ENCODE results near the gene KIAA0232.
"Not testable (repeated sequence)": the region's sequence is repeated elsewhere in the genome, so short reads cannot be mapped to it uniquely, and the experiment has no call there.

KIAA0232 gene

DNA sequence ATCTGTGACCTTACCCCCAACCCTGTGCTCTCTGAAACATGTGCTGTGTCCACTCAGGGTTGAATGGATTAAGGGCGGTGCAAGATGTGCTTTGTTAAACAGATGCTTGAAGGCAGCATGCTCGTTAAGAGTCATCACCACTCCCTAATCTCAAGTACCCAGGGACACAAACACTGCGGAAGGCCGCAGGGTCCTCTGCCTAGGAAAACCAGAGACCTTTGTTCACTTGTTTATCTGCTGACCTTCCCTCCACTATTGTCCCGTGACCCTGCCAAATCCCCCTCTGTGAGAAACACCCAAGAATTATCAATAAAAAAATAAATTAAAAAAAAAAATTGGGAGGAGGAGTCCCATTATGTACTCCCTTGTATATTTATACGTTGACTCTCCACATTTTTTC is 26.2 kb upstream of the KIAA0232 start:
- not testable (repeated sequence) for DNase-seq (ENCODE audit: low spot score)

DNA sequence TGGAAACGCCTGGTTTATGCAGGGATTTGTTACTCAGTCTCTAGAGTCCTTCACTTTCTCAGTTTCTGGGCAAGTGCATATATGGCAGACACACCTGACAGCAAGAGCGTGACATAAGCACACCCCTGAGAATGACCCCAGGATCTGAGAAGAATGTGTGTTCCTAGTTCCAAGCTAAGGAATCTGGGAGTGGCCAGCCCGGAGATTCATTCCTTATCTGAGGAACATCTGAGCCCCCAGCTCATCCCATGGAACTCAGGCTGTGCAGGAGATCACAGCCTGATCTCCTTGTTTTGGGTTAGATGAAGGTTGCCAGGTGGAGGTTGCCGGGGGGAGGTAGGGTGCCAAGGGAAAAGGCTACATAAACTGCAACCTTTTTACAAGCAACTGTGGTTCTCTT is 23.8 kb upstream of the KIAA0232 start:
- DNase-seq (ENCODE audit: low spot score), result no peak

DNA sequence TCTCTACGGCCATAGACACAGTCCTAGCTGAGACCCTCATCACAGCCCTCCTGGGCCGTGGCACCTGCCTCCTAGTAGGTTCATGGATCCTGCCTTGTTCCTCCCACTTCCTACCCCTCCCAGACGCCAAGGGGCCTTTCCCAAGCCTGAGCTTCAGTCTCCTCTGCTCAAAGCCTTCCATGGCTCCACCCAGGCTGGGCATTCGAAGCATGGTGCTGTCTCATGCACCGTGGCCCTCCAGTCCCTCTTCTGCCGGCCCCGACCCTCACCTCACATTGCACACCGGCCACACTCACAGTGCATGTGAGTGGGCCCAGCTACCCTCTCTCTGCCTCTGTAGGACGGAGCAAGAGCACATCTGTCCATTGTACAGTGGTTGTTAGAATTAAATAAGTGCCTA is 21.7 kb upstream of the KIAA0232 start:
- DNase-seq (ENCODE audit: low spot score), result no peak

DNA sequence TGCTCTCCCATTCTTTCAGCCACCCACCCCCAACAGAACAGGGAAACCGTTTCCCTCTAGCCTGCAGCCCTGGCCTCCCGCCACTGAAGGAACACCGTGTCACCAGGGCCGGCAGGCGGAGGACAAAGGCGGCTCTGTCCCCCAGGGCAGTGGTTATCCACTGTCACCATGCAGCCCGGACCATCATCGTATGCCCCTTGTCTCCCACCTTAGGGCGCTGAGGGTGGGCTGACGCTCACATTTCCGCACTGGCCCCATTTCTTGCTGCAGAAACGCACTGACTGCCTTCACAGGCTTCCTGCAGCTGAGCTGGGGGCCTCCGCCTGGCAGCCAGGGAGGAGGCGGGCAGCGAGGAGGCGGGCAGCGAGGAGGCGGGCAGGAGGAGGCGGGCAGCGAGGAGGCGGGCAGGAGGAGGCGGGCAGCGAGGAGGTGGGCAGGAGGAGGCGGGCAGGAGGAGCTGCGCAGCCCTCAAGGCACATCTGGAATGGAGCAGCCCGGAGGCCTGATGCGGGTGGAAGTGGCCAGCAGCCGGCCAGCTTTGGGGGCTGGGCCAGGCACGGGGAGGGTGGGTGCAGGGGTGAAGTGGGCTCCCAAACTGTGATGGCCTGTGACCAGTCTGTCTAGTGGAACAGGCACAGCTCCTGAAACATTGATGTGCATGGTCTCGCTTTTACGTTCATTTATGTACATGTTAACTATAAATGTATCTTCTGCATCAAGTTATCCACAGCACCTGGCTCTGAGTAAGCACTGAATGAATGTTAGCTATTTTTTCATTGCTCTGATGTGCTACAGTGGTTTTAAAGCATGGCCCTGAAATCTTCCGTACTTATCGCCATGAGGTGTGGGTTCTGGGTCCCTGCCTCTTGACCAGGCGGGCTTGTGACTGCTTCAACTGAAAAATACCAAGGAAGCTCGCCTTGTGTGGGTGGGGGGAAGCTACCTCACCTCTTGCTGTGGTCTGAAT is 20.6 kb upstream of the KIAA0232 start:
- no peak for DNase-seq (ENCODE audit: low spot score)

DNA sequence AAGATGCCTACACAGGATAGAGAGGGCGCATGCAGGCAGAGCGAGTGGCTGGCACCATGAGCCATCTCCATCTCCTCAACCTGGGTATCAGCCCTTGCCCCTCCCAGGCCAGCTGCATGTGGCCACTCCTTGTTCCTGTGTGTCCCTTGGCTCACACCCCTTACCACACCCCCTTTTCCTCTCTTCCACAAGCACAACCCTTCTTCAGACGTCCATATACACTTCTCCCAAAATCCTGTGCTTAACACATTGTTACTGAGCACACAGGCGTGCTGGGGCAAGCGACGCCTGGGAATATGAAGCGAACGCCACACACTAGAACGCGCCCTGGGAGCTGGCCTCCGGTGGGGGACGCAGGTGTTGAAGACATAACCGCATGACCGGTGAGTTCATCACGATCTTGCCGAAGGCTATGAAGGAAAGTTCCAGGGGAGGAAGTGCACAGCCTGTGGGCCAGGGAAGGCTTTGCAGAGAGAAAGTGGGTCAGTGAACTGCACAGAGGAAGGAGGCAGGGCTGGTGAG is 19.1 kb upstream of the KIAA0232 start:
- no peak for DNase-seq (ENCODE audit: low spot score)

DNA sequence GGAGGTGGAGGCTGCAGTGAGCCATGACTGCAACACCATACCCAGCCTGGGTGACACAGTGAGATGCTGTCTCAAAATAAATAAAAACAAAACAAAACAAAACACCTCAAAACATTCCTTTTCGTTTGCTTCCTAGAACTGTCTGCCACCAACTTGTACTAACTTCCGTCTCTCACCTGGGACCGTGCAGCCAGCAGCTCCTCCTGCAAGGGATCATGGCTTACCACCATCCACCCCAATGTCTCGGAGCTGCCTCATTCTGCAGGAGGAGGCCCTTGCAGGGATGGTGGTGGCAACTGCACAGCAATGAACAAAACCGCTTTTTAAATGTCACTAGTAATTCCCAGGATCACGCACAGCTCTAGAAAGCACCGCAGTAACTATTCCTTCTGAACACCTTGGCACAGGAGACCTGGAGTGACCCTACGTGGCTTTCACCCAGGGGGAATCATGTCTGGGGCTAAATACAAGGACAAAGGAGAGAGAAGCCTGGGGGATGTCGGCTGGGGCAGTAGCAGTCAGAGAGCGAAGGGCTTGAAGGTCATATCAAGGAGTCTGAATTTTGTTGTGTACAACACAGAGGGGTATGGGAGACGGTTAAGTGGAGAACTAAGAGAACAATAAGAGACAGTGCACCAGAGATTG is 17.4 kb upstream of the KIAA0232 start:
- DNase-seq (ENCODE audit: low spot score), result no peak

DNA sequence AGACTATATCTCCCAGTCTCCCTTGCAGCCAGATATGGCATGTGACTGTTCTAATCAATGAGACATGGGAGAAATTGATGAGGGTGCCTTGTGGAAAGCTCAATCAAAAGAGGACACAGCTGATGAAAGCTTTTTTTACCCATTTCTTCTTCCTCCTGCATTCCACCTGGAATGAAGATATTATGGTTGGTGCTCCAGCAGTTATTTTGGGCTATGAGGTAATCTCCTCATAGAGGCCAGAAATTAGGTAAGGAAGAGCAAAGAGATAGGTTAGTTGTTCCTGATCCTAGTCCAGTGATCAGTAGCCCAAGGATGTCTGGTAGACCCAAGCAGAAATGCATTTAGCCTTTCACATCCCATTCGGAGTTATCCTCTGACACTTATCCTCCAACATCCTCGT is 16.8 kb upstream of the KIAA0232 start:
- no peak for DNase-seq (ENCODE audit: low spot score)

DNA sequence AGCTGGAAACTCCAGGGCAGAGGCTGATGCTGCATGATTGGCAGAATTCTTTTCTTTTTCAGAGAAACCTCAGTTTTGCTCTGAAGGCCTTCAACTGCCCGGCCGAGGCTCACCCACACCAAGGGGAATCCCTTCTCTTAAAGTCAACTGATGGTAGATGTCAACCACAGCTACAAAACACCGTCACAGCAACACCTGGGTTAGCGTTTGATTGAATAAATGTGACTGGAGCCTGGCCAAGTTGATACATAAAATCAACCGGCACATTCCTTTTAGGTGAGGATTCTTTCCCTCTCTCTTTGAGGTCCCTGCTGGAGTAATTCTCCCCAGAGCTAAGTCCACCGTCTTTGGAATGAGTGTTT is 15.2 kb upstream of the KIAA0232 start:
- DNase-seq (ENCODE audit: low spot score), result no peak

DNA sequence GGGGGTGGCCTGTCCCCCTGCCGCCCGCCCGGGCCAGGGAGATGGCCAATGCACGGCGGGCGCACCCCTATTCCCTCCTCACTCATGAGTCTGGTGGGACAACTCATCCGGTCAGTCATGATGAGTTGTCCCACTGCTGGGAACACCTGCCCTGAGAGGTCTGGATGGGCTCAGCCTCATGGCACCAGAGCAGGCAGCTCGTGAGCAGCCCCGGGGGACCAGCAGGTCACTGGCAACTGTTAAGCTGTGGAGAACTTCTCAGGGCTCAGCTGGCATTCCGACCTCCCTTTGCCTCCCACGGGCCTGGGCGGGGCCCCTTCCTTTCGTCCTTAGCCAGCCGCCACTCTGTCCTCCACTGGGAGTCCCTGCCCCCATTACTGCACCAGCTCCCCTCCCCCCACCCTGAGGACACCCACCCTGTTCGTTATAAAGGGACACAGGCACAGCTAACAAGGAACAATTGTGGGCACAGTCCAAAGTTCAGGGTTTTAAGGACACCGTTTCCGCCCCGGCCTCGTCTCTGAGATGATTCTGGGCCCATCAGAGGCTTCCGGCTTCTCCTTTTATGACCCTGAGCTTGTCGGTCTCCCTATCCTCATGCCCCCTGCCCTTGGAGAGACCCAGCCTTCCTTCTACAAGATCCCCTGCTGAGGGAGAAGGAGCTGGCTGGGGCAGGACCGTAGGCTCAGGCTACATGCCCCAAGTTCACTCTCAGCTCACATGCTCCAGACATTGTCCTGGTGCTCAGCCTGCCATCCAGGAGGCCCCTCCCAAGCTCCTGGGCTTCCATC is 14.6 kb upstream of the KIAA0232 start:
- no peak for DNase-seq (ENCODE audit: low spot score)

DNA sequence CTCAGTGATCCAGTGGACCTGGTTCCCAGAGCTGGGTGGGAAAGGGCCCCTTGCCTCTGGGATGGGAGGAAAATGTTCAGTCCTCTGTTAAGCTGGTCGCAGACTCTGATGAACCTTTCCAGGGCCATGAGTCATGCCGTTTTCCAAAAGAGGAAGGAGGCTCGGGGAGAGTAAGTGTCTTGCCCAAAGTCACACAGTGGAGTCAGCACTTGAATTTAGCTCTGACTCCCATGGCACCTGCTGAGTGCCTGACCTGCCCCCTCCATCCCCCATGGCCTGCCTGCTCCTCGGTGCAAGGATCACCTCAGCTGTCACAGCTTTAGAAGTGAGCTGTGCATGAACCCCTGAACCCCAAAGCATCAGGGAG is 14.0 kb upstream of the KIAA0232 start:
- no peak for DNase-seq (ENCODE audit: low spot score)

DNA sequence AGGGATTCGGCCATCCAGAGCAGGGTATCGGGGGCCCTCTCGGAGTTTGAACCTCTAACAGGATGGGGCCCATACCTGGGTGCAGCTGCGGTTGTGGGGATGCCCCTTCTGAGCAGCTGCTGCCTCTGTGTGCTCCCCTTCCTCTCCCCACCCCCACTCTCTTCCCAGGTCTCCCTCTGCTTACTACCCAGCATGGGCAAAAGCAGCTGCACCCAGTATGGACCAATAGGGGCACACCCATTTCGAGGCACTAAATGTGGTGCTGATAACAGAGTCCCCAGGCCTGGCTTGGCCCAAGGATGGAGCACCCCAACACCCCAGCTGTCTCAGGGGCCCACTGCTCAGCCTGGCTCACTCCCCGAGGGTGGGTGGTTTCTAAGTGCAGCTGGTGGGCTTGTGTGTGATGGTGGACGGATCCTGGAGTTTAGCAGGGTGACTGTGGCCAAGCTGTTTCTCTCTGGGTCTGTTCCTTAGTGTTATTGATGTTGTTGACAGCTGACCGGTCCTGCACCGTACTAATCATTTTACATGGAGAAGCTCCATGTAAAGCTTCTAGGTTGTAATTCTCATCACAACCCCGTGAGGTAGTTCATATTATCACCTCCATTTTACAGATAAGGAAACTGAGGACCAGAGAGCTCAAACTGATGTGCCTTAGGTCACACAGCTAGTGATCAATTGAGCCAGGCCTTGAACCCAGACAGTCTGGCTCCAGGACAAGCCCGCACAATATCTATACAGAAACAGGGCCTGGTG is 13.1 kb upstream of the KIAA0232 start:
- DNase-seq (ENCODE audit: low spot score), result no peak

DNA sequence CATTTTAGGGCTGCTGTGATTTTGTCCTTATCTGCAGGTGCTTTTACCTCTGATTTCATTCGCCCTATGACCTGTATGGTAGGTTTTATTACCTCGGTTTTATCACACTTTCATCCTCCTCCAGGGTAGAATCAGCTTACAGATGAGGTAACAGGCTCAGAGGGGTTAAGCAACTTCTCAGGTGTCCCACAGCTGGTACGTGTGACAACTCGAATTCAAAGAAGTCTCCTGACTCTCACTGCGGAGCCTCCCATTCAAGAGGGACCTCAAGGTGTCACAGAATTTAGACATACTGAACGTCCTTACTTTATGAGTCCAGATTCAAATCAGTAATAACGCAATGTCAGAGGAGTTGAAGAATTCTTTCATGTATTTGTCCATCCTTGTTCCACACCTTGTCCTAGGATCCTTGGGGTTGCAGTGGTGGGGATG is 12.5 kb upstream of the KIAA0232 start:
- DNase-seq (ENCODE audit: low spot score), result no peak

DNA sequence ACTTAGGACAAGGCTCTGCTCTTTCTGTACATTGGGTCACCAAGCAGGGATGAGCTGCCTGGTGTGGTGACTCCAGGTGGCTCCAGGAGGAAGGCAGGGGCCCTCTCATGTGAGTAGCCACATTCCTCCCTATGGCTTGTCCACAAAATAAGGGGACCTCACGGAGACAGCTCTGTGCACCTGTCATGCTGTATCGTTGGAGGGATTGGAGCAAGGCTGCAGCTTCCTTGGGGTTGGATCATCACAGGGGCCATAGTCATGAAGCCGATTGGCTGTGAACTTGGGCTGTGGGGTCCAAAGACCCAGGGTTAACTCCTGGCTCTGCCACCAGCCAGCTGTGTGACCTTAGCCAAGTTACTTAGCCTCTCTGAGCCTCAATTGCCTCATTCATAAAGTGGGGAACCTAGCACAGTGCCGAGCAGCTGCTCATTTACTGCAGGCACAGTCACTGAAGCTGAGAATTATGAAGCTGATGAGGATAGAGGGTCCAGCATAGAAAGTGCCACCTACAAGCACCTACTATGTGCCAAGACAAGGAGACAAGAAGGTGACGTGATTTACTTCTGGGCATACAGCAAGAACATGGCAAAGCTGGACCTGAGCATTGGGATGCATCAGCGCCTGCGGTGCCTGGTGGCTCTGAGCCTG is 11.8 kb upstream of the KIAA0232 start:
- no peak for DNase-seq (ENCODE audit: low spot score)

DNA sequence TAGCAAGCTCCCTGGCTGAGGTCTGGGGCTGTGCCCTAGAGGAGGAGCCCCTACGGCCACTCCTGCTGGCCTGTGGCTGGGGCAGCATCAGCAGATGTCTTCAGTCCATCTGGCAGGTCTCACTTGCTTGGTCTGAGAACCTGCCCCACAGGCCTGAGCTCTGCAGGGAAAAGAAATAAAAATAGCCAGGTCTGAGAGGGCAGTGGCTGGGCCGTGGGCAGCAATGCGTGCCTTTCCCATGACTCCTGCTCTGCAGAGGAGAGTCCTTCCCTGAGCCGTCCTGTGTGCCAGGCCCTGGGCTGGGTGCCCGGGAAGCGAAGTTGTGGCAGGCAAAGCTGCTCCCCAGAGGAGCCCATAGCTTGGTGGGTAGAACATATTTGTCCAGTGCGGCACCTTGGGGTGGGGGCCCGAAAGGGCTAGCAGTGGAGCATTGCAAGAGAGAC is 11.3 kb upstream of the KIAA0232 start:
- no peak for DNase-seq (ENCODE audit: low spot score)

DNA sequence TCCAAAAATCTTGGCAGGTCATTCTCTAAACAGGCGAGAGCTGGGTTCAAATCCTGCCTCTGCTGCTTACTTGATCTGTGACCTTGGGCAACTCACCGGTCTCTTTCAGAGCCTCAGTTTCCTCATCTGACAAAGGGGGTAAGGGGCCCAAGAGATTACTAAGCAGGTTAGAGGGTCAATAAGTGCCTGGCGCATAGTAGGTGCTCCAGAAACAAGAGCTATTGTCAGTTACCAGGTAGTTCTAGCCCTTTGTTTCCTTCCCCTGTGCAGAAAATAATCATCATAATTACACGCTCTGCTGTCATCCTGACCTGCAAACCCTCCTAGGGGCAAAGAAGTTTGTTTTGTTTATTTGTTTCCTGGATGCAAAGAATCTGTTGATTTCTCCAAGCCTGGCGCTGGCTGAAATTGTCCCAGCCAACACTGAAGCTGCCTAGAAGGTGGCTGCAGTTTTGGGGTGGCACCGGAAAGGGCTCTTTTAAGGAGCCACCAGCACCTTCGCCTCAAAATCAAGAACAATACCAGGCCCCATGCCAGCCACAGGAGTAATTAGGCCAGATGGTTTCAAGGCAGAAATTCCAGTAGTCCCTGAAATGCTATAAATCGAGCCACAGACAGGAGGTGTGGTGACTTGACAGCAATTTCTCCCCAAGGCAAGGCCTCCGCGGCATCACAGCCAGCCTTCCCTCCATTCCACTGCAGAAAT is 10.2 kb upstream of the KIAA0232 start:
- no peak for DNase-seq (ENCODE audit: low spot score)

DNA sequence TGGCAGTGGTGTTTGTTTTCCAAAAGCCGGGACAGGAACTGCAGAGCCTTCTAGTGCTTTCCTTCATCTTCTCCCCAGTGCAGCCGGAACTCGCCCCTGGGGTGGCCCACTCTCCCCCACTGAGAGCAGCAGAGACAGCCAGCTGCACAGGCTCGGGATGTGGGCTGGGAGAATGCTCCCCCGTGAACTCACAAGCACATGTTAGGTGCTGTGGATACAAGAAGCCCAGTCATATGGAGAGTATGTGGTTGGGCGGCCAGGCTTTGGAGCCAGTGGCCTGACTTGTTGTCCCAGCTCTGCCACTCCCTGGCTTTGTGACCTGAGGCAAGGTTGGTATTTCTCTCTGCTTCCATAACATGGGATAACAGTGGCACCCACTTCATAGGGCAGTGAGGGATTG is 9.4 kb upstream of the KIAA0232 start:
- no peak for DNase-seq (ENCODE audit: low spot score)

DNA sequence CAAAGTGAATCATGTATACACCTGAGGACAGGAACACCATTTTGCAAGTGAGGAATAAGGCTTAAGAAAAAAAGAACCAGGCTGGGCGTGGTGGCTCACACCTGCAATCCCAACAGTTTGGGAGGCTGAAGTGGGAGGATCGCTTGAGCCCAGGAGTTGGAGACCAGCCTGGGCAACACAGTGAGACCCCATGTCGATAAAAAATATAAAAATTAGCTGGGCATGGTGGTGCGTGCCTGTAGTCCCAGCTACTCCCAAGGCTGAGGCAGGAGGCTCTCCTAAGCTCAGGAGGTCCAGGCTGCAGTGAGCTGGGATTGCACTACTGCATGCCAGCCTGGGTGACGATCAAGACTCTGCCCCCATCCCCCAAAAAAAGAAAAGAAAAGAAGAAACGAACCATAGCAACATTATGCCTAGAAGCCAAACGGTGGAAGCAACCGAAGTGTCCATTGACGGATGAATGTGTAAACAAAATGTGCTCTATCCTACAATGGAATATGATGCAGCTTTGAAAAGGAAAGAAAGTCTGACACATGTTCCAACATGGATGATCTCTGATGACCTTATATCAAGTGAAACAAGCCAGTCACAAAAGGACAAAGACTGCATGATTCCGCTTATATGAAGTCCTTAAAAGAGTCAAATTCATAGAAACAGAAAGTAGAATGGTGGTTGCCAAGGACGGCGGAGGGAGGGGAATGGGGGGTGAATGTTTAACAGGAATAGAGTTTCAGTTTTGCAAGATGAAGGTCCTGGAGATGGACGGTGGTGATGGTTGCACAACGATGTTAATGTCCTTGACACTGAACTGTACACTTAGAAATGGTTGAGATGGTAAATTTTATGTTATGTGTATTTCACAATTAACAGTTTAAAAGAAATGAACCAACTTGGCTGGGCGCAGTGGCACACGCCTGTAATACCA is 8.6 kb upstream of the KIAA0232 start:
- DNase-seq (ENCODE audit: low spot score), result no peak

DNA sequence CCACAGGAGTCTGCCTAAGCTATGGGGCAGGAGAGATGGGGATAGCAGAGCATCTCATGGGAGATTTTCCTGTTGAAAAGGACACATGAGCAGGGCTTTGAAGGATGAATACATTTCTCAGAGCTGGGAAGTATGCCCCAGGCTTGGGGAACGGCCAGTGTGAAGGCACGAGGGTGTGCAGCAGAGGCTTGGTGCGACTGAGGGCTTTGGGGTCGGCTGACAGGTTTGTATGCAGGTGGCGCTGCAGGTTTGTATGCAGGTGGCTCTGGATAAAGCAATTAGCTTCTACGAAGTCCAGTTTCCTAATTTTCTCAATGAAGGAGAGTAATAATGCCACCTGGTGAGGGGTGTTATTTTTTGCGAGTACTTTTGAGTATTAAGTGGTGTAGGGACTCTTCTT is 6.8 kb upstream of the KIAA0232 start:
- no peak for DNase-seq (ENCODE audit: low spot score)

DNA sequence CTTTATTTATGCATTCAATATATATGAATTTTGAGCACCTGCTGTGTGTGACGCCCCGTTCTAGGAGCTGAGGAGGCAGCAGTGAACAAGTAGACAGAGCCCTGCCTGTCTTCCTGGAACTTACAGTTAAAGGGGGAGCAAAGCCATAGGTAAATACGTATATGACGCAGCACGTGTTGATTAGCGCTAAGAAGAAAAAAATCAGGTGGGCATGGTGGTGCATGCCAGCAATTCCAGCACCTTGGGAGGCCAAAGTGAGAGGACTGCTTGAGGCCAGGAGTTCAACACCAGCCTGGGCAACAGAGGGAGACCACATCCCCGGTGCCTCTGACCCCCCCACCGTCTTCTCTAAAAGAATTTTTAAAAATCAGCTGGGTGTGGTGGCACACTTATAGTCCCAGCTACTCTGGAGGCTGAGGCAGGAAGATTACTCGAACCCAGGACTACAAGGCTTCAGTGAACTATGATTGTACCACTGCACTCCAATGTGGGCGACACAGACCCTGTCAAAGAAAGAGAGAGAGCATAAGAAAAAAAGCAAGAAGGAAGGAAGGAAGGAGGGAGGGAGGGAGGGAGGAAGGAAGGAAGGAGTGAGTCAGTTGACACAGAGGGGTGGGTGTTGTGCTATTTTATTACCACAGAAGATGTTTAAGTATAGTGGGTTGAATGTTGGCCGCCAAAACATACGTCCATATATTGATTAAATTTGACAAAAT is 5.4 kb upstream of the KIAA0232 start:
- peak; percentile 21 for DNase-seq (ENCODE audit: low spot score)

Data from CD4-positive, alpha-beta T cell treated with Interleukin-2 at 100 ng/mL for 4 hours (primary cell).